ENCODE results near the gene RDH13. TPM values are rescaled to one million over a fixed set of nuclear protein-coding genes. Genes with fewer than 3 reads are reported as not detected.

The RDH13 gene
- total and polyA plus RNA-seq, 11 donors: 29.3 to 60.7 (median 39.4) TPM

GRCh38 chr19:55076321-55076720 is 13.4 kb upstream of the RDH13 start:
- DNase-seq (no peak), ATAC-seq (no peak)
- 73 to 86% (median 81%) methylated on average over 3 to 12 of the region's 12 CpGs for WGBS, 4 donors
- no peak for TF ChIP-seq POLR2A (IDR thresholded peaks at IDR 0.05)
- TF ChIP-seq CTCF (IDR thresholded peaks at IDR 0.05): no peak
- peaks cover 0 to 17% (median 14%) of the 10 kb centered on the region in 12 donors for H3K4me1 ChIP-seq
- H3K27ac ChIP-seq: no peak overlapping the region
- H3K4me3 ChIP-seq: no peak overlapping the region
- peaks cover 14 to 55% (median 29%) of the 10 kb centered on the region in 9 donors for H3K27me3 ChIP-seq
- H3K9me3 ChIP-seq: peaks cover 0 to 5% (median 0%) of the 10 kb centered on the region in 12 donors
- intact Hi-C loops (cut with DNase I): no loop called here
- no peaks in the 10 kb centered on the region for H3K36me3 ChIP-seq

DNA sequence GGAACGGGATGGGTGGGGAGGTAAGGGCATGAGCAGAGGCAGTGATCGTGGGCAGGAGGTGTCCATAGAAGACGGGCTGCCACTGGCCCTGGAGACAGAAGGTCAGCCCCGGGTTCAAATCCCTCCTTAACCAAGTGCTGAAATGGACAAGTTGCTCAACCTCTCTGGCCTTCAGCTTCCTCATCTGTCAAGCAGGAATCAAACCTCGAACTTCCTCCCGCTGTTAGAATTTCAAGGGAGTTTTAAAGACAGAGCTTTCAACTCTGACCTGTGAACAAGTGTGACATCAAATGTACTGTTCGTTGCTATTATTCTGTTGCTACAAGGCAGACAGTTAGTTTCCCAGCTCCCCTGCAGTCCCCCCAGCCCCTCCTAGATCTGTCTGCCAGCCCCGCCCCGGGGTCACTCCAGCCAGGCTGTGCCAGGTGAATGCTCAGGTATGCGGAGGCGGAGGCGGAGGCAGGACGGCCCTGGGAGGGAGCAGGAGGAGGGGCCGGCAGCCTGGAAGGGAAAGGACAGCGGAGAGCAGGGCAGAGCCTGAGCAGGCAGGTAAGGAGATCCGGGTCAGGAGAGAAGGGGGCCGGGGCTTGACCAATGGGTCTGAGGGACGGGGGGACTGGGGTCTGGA is 12.5 kb upstream of the RDH13 start, which contains the start of gene EPS8L1:
Gene EPS8L1 (plus strand): TSS at position 499 of the 628 bp plus-strand sequence. CDS start 576 bp downstream, outside the sequence.
- TF ChIP-seq POLR2A (IDR thresholded peaks at IDR 0.05) (no peak), CTCF (IDR thresholded peaks at IDR 0.05) (no peak)
- ATAC-seq (no peak), DNase-seq (peak in 1 of 5 donors; percentile 54)
- peaks cover 0 to 5% (median 0%) of the 10 kb centered on the region in 12 donors for H3K9me3 ChIP-seq
- 35 to 42% (median 41%) methylated on average over 18 of the region's 18 CpGs for WGBS, 4 donors
- peaks cover 0 to 9% (median 5%) of the 10 kb centered on the region in 12 donors for H3K4me1 ChIP-seq
- no peak within 1 kb of the TSS for H3K4me3 ChIP-seq
- H3K27me3 ChIP-seq: peaks cover 13 to 50% (median 21%) of the 10 kb centered on the region in 9 donors
- H3K27ac ChIP-seq: no peak within 1 kb of the TSS
- no peaks in the 10 kb centered on the region for H3K36me3 ChIP-seq
- intact Hi-C loops (cut with DNase I): no loop called here

DNA sequence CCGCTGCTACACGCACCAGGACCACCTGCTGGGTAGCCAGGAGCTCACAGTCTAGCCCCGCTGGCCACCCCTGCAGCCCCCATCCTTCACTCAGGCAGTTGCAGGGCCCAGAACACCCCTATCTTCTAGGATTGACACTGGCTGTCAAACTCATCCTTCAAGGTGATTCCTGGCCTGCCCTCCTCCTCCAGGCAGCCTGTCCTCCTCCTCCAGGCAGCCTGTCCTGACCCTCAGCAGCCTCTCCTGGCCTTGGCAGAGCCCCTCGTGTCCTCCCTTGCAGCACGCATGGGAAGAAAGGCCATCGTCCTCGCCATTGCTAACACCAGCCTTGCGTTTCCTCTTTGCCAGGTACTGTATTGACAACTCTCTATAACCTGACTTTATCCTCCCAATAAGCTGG is 9.0 kb upstream of the RDH13 start:
- H3K4me3 ChIP-seq: no peak overlapping the region
- intact Hi-C loops (cut with DNase I): no loop called here
- peak in 1 of 5 donors; percentile 23 for DNase-seq
- peaks cover 8 to 57% (median 26%) of the 10 kb centered on the region in 9 donors for H3K27me3 ChIP-seq
- ATAC-seq: no peak
- no peaks in the 10 kb centered on the region for H3K36me3 ChIP-seq
- H3K4me1 ChIP-seq: peaks cover 0 to 15% (median 0%) of the 10 kb centered on the region in 12 donors
- peaks cover 0 to 5% (median 0%) of the 10 kb centered on the region in 12 donors for H3K9me3 ChIP-seq
- no peak overlapping the region for H3K27ac ChIP-seq
- 56 to 68% (median 62%) methylated on average over 8 of the region's 8 CpGs for WGBS, 4 donors
- TF ChIP-seq CTCF (IDR thresholded peaks at IDR 0.05) (no peak), POLR2A (IDR thresholded peaks at IDR 0.05) (no peak)

GRCh38 chr19:55071129-55071502 is 8.2 kb upstream of the RDH13 start:
- Histone ChIP-seq H3K9me3 (peaks cover 0 to 5% (median 0%) of the 10 kb centered on the region in 12 donors), H3K4me3 (no peak overlapping the region), H3K27ac (no peak overlapping the region), H3K27me3 (peaks cover 5 to 57% (median 26%) of the 10 kb centered on the region in 9 donors), H3K4me1 (peaks cover 0 to 15% (median 0%) of the 10 kb centered on the region in 12 donors), H3K36me3 (no peaks in the 10 kb centered on the region)
- peak in 1 of 4 donors; percentile 17 for ATAC-seq
- 51 to 58% (median 54%) methylated on average over 5 to 8 of the region's 8 CpGs for WGBS, 4 donors
- TF ChIP-seq POLR2A (IDR thresholded peaks at IDR 0.05) (no peak), CTCF (IDR thresholded peaks at IDR 0.05) (no peak)
- peak in 1 of 5 donors; percentile 55 for DNase-seq
- intact Hi-C loops (cut with DNase I): no loop called here

Measured in heart left ventricle (tissue), 16 donors.